AG04449 (cell line): Measurements from ENCODE around the gene NFIA.

Source experiments
- CTCF ChIA-PET: fragments of 350-600 bp; formaldehyde crosslinking; extraction: SDS; loops from one replicate; lab custom pipeline; 2021; ENCODE audit warnings: antibody characterized with exemption; lab: Yijun Ruan, JAX
- POLR2A ChIA-PET: fragments of 400-600, 350-600 bp; formaldehyde crosslinking; extraction: SDS; loops from one replicate; lab custom pipeline; 2020; ENCODE audit warnings: antibody characterized with exemption, inconsistent platforms; lab: Yijun Ruan, JAX
- DNase-seq: peaks from one replicate; pipeline ENCODE4 v3.0.0-alpha.2; 2010; ENCODE audit warnings: low read depth, low spot score
- H3K4me3 ChIP-seq: 2 replicates; pipeline ENCODE4 v1.5.1; 2011; ENCODE audit warnings: low read depth, mild to moderate bottlenecking, control low read depth, low read length
- TF ChIP-seq, protein P1 (sequence below): IDR thresholded peaks from one replicate; pipeline ENCODE4 v1.5.1; 2011; ENCODE audit warnings: mild to moderate bottlenecking, moderate library complexity, low read length, control low read depth, inconsistent platforms; ENCODE audit not compliant: insufficient read depth; ENCODE audit errors: missing control alignments

Gene NFIA

DNA sequence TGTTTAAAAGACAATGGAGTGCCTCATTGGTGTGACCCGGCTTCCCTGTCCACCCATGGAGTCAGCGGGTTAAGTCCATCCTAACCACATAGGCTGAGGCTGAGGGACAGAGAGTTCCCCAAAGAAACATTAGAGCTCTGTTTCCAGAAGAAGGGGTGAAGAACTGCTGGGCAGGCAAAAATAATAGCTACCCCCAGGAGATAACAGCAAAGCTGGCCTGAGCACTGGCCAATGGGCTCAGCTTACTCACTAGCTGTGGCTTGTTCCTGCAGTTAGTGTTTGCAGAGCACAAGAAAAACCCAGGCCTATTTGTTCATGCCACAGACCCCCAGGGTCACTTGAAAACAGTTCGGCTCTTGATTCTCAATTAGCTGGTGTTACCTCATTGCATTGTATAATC is 311.2 kb downstream of the NFIA start:
- no peak for DNase-seq
- TF ChIP-seq, protein P1, sequence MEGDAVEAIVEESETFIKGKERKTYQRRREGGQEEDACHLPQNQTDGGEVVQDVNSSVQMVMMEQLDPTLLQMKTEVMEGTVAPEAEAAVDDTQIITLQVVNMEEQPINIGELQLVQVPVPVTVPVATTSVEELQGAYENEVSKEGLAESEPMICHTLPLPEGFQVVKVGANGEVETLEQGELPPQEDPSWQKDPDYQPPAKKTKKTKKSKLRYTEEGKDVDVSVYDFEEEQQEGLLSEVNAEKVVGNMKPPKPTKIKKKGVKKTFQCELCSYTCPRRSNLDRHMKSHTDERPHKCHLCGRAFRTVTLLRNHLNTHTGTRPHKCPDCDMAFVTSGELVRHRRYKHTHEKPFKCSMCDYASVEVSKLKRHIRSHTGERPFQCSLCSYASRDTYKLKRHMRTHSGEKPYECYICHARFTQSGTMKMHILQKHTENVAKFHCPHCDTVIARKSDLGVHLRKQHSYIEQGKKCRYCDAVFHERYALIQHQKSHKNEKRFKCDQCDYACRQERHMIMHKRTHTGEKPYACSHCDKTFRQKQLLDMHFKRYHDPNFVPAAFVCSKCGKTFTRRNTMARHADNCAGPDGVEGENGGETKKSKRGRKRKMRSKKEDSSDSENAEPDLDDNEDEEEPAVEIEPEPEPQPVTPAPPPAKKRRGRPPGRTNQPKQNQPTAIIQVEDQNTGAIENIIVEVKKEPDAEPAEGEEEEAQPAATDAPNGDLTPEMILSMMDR, result no peak
- ChIA-PET POLR2A (no interaction called here), CTCF (no interaction called here)
- no peak overlapping the region for H3K4me3 ChIP-seq

DNA sequence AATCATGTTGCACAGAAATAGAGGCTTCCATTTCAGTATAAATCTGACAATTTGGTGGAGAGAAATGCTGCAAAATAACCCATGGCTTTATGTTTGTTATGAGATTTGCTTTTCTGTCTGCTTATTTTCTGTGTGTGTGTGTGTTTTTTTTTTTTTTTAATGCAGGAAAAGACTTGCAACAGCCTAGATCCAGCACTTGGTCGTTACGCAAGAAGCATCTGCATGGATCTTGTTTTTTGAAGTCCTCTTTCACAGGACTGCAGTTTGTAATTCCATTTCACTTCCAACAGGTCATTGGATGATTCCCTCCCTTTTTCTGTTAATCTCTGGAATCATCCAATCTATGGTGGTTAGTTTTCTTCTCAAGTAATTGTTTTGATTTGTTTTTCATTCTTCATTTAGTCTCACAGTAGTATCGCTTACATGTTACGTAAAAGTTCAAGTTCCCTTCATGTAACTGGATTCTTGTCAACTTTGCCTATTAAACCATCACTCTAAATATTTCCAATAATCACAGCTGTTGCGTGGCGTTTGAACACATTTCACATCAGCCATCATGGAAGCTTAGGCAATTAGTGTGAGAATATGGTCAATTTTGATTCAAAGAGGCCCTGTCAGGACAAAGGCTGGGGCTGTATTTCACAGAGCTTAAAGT is 312.9 kb downstream of the NFIA start:
- no peak overlapping the region for H3K4me3 ChIP-seq
- TF ChIP-seq, protein P1, result no peak
- ChIA-PET CTCF (no interaction called here), POLR2A (no interaction called here)
- DNase-seq, result no peak

DNA sequence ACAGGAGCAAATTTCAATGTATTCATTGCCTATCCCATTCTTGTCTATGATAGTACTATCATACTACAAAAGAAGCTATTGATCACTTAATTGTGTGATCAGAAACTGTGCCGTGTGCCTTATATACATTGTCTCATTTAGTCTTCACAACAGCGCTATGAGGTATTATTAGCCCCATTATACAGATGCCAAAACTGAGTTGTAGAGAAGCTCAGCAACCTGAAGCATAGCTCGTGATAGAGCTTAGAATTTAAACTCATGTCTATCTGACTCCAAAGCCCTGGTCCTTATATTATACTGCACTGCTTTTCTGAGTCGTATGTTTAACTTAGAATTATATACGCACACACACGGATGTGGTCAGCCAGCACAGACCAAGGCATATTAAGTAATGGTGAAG is 315.1 kb downstream of the NFIA start:
- no peak for DNase-seq
- ChIA-PET POLR2A (no interaction called here), CTCF (no interaction called here)
- H3K4me3 ChIP-seq, result no peak overlapping the region
- TF ChIP-seq, protein P1, result no peak

GRCh38 chr1:61397935-61398334 is 315.6 kb downstream of the NFIA start:
- TF ChIP-seq, protein P1, result no peak
- no peak for DNase-seq
- CTCF ChIA-PET, result no interaction called here
- POLR2A ChIA-PET, result no interaction called here
- H3K4me3 ChIP-seq, result no peak overlapping the region

DNA sequence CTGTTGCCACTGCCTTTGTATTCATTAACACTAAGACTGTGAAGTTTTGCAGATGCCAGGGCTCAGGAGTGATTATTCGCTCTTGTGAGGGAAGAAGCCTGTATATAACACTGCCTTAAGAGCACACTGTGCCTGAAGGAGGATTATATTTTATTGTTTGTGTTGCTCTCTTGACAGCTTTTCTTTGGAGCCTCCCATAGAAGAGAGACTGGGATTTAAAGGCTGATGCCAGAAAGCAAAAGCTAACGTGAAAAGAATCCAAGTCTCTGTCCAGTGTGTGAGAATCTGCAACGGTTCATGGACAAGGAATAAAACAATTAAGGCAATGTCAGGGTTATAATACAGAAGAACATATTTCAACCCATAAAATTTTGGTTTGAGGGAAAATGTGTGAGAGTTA is 316.8 kb downstream of the NFIA start:
- H3K4me3 ChIP-seq, result no peak overlapping the region
- DNase-seq, result no peak
- TF ChIP-seq, protein P1, result no peak
- POLR2A ChIA-PET, result no interaction called here
- CTCF ChIA-PET, result interaction anchor here (1.4 kb wide), 1 partner anchor 454 kb away, joined by 3 read pairs; no protein-coding TSS in a partner anchor

DNA sequence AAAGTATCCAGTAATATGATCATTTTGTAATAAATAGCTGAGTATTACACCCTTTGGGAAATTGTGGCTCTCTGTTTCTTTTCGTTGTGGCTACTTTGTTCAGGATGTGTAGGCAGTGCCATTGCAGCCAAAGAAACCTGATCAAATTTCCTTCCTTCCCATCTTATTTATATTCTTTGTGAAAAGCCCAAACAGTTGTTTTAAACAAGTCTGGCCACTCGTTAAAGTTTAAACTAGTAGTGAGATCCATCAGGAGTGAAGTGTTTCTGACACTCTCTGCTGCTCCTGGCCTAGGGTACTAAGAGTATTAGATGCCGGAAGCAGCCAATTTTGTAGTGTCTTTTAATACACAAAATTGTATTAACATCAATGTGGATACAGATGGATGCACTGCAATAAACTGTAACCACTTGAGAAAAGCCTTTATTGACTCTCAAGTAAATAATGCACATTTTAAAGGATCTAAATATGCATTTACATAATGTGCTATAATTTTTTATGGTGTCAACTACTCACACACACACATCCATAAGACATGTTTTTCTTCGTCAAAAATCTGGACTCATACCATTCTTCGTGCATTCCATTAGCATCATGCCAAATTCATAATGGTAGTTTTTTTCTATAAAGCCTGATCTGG is 317.9 kb downstream of the NFIA start:
- ChIA-PET POLR2A (no interaction called here), CTCF (no interaction called here)
- TF ChIP-seq, protein P1, result no peak
- no peak overlapping the region for H3K4me3 ChIP-seq
- DNase-seq, result no peak
